ENCODE data around the gene GRM7. TPM values are rescaled to one million over a fixed set of nuclear protein-coding genes. Genes with fewer than 3 reads are reported as not detected.

The GRM7 gene
- total and polyA plus RNA-seq, 4 donors = 0.20 to 1.3 (median 0.80) TPM

- TF ChIP-seq CTCF (IDR thresholded peaks at IDR 0.05; ENCODE audit: control extremely low read depth, extremely low read depth) = no peak
- Histone ChIP-seq H3K27ac (ENCODE audit: low read depth in 1 of 2, low read length in 1 of 2) (no peak overlapping the region), H3K27me3 (ENCODE audit: control insufficient read depth in 3 of 3, insufficient read depth in 3 of 3, low read length in 2 of 3) (no peaks in the 10 kb centered on the region), H3K9ac (ENCODE audit: insufficient read depth in 1 of 2, low read length in 2 of 2) (no peak overlapping the region), H3K4me1 (ENCODE audit: control insufficient read depth in 5 of 5, insufficient read depth in 5 of 5, low read length in 5 of 5) (no peaks in the 10 kb centered on the region), H3K36me3 (ENCODE audit: control insufficient read depth in 4 of 4, insufficient read depth in 4 of 4, low read length in 4 of 4) (no peaks in the 10 kb centered on the region), H3K9me3 (ENCODE audit: control insufficient read depth in 4 of 4, insufficient read depth in 3 of 4, low read length in 3 of 4) (no peaks in the 10 kb centered on the region), H3K4me3 (no peak overlapping the region)
- DNase-seq (no peak), ATAC-seq (ENCODE audit: insufficient read depth, low FRiP score) (no peak)
- 82 to 90% methylated on average over 1 of the region's 1 CpG for WGBS, 2 donors
Measured at GRCh38 chr3:7581831-7582230, 720.9 kb downstream of the GRM7 start.

GRCh38 chr3:7585052-7585451 lies 724.1 kb downstream of the GRM7 start:
- Histone ChIP-seq H3K36me3 (ENCODE audit: control insufficient read depth in 4 of 4, insufficient read depth in 4 of 4, low read length in 4 of 4) (no peaks in the 10 kb centered on the region), H3K27ac (ENCODE audit: low read depth in 1 of 2, low read length in 1 of 2) (no peak overlapping the region), H3K27me3 (ENCODE audit: control insufficient read depth in 3 of 3, insufficient read depth in 3 of 3, low read length in 2 of 3) (no peaks in the 10 kb centered on the region), H3K4me1 (ENCODE audit: control insufficient read depth in 5 of 5, insufficient read depth in 5 of 5, low read length in 5 of 5) (no peaks in the 10 kb centered on the region), H3K9me3 (ENCODE audit: control insufficient read depth in 4 of 4, insufficient read depth in 3 of 4, low read length in 3 of 4) (no peaks in the 10 kb centered on the region), H3K4me3 (no peak overlapping the region), H3K9ac (ENCODE audit: insufficient read depth in 1 of 2, low read length in 2 of 2) (no peak overlapping the region)
- no peak for ATAC-seq (ENCODE audit: insufficient read depth, low FRiP score)
- 15 to 32% methylated on average over 3 of the region's 3 CpGs for WGBS, 2 donors
- TF ChIP-seq CTCF (IDR thresholded peaks at IDR 0.05; ENCODE audit: control extremely low read depth, extremely low read depth) = no peak
- peak; percentile 22 to 59 (median 58) for DNase-seq

GRCh38 chr3:7588236-7588635 lies 727.3 kb downstream of the GRM7 start:
- ATAC-seq (ENCODE audit: insufficient read depth, low FRiP score) (no peak), DNase-seq (no peak)
- Histone ChIP-seq H3K27me3 (ENCODE audit: control insufficient read depth in 3 of 3, insufficient read depth in 3 of 3, low read length in 2 of 3) (no peaks in the 10 kb centered on the region), H3K4me3 (no peak overlapping the region), H3K36me3 (ENCODE audit: control insufficient read depth in 4 of 4, insufficient read depth in 4 of 4, low read length in 4 of 4) (no peaks in the 10 kb centered on the region), H3K9ac (ENCODE audit: insufficient read depth in 1 of 2, low read length in 2 of 2) (no peak overlapping the region), H3K27ac (ENCODE audit: low read depth in 1 of 2, low read length in 1 of 2) (no peak overlapping the region), H3K4me1 (ENCODE audit: control insufficient read depth in 5 of 5, insufficient read depth in 5 of 5, low read length in 5 of 5) (no peaks in the 10 kb centered on the region), H3K9me3 (ENCODE audit: control insufficient read depth in 4 of 4, insufficient read depth in 3 of 4, low read length in 3 of 4) (no peaks in the 10 kb centered on the region)
- TF ChIP-seq CTCF (IDR thresholded peaks at IDR 0.05; ENCODE audit: control extremely low read depth, extremely low read depth) = no peak
- 93 to 94% methylated on average over 4 of the region's 4 CpGs for WGBS, 2 donors

GRCh38 chr3:7589526-7589925 lies 728.6 kb downstream of the GRM7 start:
- no peaks in the 10 kb centered on the region for H3K9me3 ChIP-seq (ENCODE audit: control insufficient read depth in 4 of 4, insufficient read depth in 3 of 4, low read length in 3 of 4)
- DNase-seq (no peak), ATAC-seq (ENCODE audit: insufficient read depth, low FRiP score) (no peak)
- H3K27ac ChIP-seq (ENCODE audit: low read depth in 1 of 2, low read length in 1 of 2) = no peak overlapping the region
- 88 to 92% methylated on average over 2 of the region's 2 CpGs for WGBS, 2 donors
- H3K9ac ChIP-seq (ENCODE audit: insufficient read depth in 1 of 2, low read length in 2 of 2) = no peak overlapping the region
- no peaks in the 10 kb centered on the region for H3K27me3 ChIP-seq (ENCODE audit: control insufficient read depth in 3 of 3, insufficient read depth in 3 of 3, low read length in 2 of 3)
- H3K4me3 ChIP-seq = no peak overlapping the region
- no peaks in the 10 kb centered on the region for H3K4me1 ChIP-seq (ENCODE audit: control insufficient read depth in 5 of 5, insufficient read depth in 5 of 5, low read length in 5 of 5)
- no peaks in the 10 kb centered on the region for H3K36me3 ChIP-seq (ENCODE audit: control insufficient read depth in 4 of 4, insufficient read depth in 4 of 4, low read length in 4 of 4)
- TF ChIP-seq CTCF (IDR thresholded peaks at IDR 0.05; ENCODE audit: control extremely low read depth, extremely low read depth) = no peak

Measured in lung (tissue), 12 donors.